Measurements from ENCODE around the gene CALCA.

- TF ChIP-seq MAFK (IDR thresholded peaks at IDR 0.05; ENCODE audit: low read depth, low read length) (no peak), CTCF (IDR thresholded peaks at IDR 0.05; ENCODE audit: control extremely low read depth in 1 of 3, insufficient read depth in 1 of 3, low read depth in 1 of 3, low read length in 3 of 3) (no peak), TCF12 (IDR thresholded peaks at IDR 0.05; ENCODE audit: low read depth, low read length) (no peak), POLR2A (IDR thresholded peaks at IDR 0.05; ENCODE audit: control extremely low read depth in 1 of 2, low read depth in 2 of 2, low read length in 2 of 2) (no peak), RAD21 (IDR thresholded peaks at IDR 0.05 in 1 of 2, conservative IDR thresholded peaks at IDR 0.05 in 1 of 2; ENCODE audit: low read depth in 2 of 2, low read length in 2 of 2) (no peak), EZH2 (IDR thresholded peaks at IDR 0.05; ENCODE audit: low read depth, low read length, severe bottlenecking) (no peak), FOSL1 (IDR thresholded peaks at IDR 0.05; ENCODE audit: insufficient read depth, low read depth, low read length) (no peak), YY1 (IDR thresholded peaks at IDR 0.05; ENCODE audit: low read depth, low read length) (no peak), TAF1 (IDR thresholded peaks at IDR 0.05; ENCODE audit: low read depth, low read length) (no peak), JUND (IDR thresholded peaks at IDR 0.05; ENCODE audit: low read length) (no peak), RNF2 (IDR thresholded peaks at IDR 0.05; ENCODE audit: borderline replicate concordance, low read depth, low read length, missing control alignments, poor library complexity, severe bottlenecking) (no peak), TEAD4 (IDR thresholded peaks at IDR 0.05; ENCODE audit: low read depth, low read length) (no peak), EP300 (IDR thresholded peaks at IDR 0.05; ENCODE audit: borderline replicate concordance in 1 of 2, low read depth in 2 of 2, low read length in 2 of 2) (no peak)
Observed at GRCh38 chr11:14954581-14954980, 17.6 kb downstream of the CALCA start.
